IPS-18c (cell line): ENCODE measurements around the gene KRTAP2-3.
"Not testable (repeated sequence)": the region's sequence is repeated elsewhere in the genome, so short reads cannot be mapped to it uniquely, and the experiment has no call there.

Experiments used
- H3K4me3 ChIP-seq: 2 replicates; pipeline ENCODE4 v1.7.0; 2013; ENCODE audit warnings: low read depth, mild to moderate bottlenecking, low read length, moderate library complexity; ENCODE audit not compliant: insufficient read depth
- H3K9me3 ChIP-seq: one replicate; pipeline ENCODE4 v1.6.1; 2013; ENCODE audit warnings: mild to moderate bottlenecking, low read length, moderate library complexity; ENCODE audit not compliant: control insufficient read depth, insufficient read depth

KRTAP2-3 gene

GRCh38 chr17:41076788-41077187 lies 16.9 kb upstream of the KRTAP2-3 start:
- no peak overlapping the region for H3K4me3 ChIP-seq

GRCh38 chr17:41073676-41074075 lies 13.8 kb upstream of the KRTAP2-3 start:
- H3K4me3 ChIP-seq: no peak overlapping the region
- no peaks in the 10 kb centered on the region for H3K9me3 ChIP-seq

More at GRCh38 chr17:41076788-41077187, 16.9 kb upstream of the KRTAP2-3 start:
- H3K9me3 ChIP-seq: no peaks in the 10 kb centered on the region

GRCh38 chr17:41071606-41072360 lies 11.9 kb upstream of the KRTAP2-3 start:
- Histone ChIP-seq H3K4me3 (no peak overlapping the region), H3K9me3 (no peaks in the 10 kb centered on the region)

GRCh38 chr17:41069031-41069430 lies 9.1 kb upstream of the KRTAP2-3 start:
- Histone ChIP-seq H3K9me3 (no peaks in the 10 kb centered on the region), H3K4me3 (no peak overlapping the region)

- no peaks in the 10 kb centered on the region for H3K9me3 ChIP-seq
- H3K4me3 ChIP-seq: no peak overlapping the region
These were observed 7.4 kb upstream of the KRTAP2-3 start for GRCh38 chr17:41067281-41067680.

- Histone ChIP-seq H3K9me3 (no peaks in the 10 kb centered on the region), H3K4me3 (no peak within 1 kb of the TSS)
These were observed 6.1 kb upstream of the KRTAP2-3 start, which contains the start of gene KRTAP2-4 for GRCh38 chr17:41065829-41066624. KRTAP2-4 (minus strand) TSS chr17:41065879; CDS start chr17:41065845, 34 bp downstream.

- H3K4me3 ChIP-seq, H3K9me3 ChIP-seq: not testable (repeated sequence)
These were observed 5.2 kb upstream of the KRTAP2-3 start for GRCh38 chr17:41065016-41065689.

GRCh38 chr17:41064301-41064700 lies 4.4 kb upstream of the KRTAP2-3 start:
- Histone ChIP-seq H3K9me3 (no peaks in the 10 kb centered on the region), H3K4me3 (no peak overlapping the region)

GRCh38 chr17:41063449-41063848 lies 3.5 kb upstream of the KRTAP2-3 start:
- no peak overlapping the region for H3K4me3 ChIP-seq
- H3K9me3 ChIP-seq: no peaks in the 10 kb centered on the region

- Histone ChIP-seq H3K4me3 (no peak overlapping the region), H3K9me3 (no peaks in the 10 kb centered on the region)
These were observed 2.0 kb upstream of the KRTAP2-3 start for GRCh38 chr17:41061964-41062363.

- H3K4me3 ChIP-seq, H3K9me3 ChIP-seq: not testable (repeated sequence)
These were observed 450 bp downstream of the KRTAP2-3 start for GRCh38 chr17:41059276-41060051.

- H3K4me3 ChIP-seq: no peak overlapping the region
- no peaks in the 10 kb centered on the region for H3K9me3 ChIP-seq
These were observed 1.2 kb downstream of the KRTAP2-3 start for GRCh38 chr17:41058741-41059140.

- Histone ChIP-seq H3K9me3 (no peaks in the 10 kb centered on the region), H3K4me3 (no peak overlapping the region)
These were observed 2.4 kb downstream of the KRTAP2-3 start for GRCh38 chr17:41057547-41057946.

- H3K9me3 ChIP-seq, H3K4me3 ChIP-seq: not testable (repeated sequence)
These were observed 4.8 kb downstream of the KRTAP2-3 start, which contains the start of gene KRTAP2-2 for GRCh38 chr17:41055130-41055529. KRTAP2-2 (minus strand) TSS chr17:41055230; CDS start chr17:41055211, 19 bp downstream.

- not testable (repeated sequence) for H3K4me3 ChIP-seq, H3K9me3 ChIP-seq
These were observed 5.4 kb downstream of the KRTAP2-3 start for GRCh38 chr17:41054556-41054955.

- H3K9me3 ChIP-seq: no peaks in the 10 kb centered on the region
- H3K4me3 ChIP-seq: no peak overlapping the region
These were observed 5.9 kb downstream of the KRTAP2-3 start for GRCh38 chr17:41054025-41054424.

- Histone ChIP-seq H3K4me3 (no peak overlapping the region), H3K9me3 (no peaks in the 10 kb centered on the region)
These were observed 7.3 kb downstream of the KRTAP2-3 start for GRCh38 chr17:41052566-41052965.
